Liver (tissue), 9 donors: ENCODE results near the gene SPECC1L. TPM values are rescaled to one million over a fixed set of nuclear protein-coding genes. Genes with fewer than 3 reads are reported as not detected.

Experiments used
- DNase-seq: peaks from one replicate; pipeline ENCODE4 v3.0.0-alpha.2; 2017; ENCODE audit warnings: low spot score
- H3K27ac ChIP-seq, 2 donors: one replicate each; pipeline ENCODE4 v1.7.0; 2013; ENCODE audit warnings: inconsistent platforms in 2 of 2, low read length in 2 of 2, control low read depth in 1 of 2, low read depth in 1 of 2, mild to moderate bottlenecking in 1 of 2
- H3K27me3 ChIP-seq, 4 donors: one replicate each; pipeline versions ENCODE4 v1.6.1 to v1.7.0; 2013; ENCODE audit warnings: low read length in 3 of 4, inconsistent platforms in 1 of 4, mild to moderate bottlenecking in 1 of 4, moderate library complexity in 1 of 4; ENCODE audit not compliant: control insufficient read depth in 4 of 4, insufficient read depth in 4 of 4
- H3K36me3 ChIP-seq, 4 donors: one replicate each; pipeline versions ENCODE4 v1.6.1 to v1.7.0; 2013; ENCODE audit warnings: low read length in 3 of 4, mild to moderate bottlenecking in 3 of 4, low read depth in 1 of 4, moderate library complexity in 1 of 4; ENCODE audit not compliant: control insufficient read depth in 4 of 4, insufficient read depth in 3 of 4
- H3K4me1 ChIP-seq, 4 donors: one replicate each; pipeline versions ENCODE4 v1.6.1 to v1.7.0; 2013; ENCODE audit warnings: low read length in 3 of 4, mild to moderate bottlenecking in 3 of 4, moderate library complexity in 1 of 4; ENCODE audit not compliant: control insufficient read depth in 4 of 4, insufficient read depth in 4 of 4
- H3K4me3 ChIP-seq, 3 donors: one replicate each; pipeline versions ENCODE4 v1.6.1 to v1.7.0; 2013; ENCODE audit warnings: low read length in 3 of 3, control low read depth in 1 of 3, low read depth in 1 of 3, mild to moderate bottlenecking in 1 of 3
- H3K9ac ChIP-seq, 2 donors: one replicate each; pipeline ENCODE4 v1.7.0; 2013; ENCODE audit warnings: low read length in 2 of 2, mild to moderate bottlenecking in 2 of 2, moderate library complexity in 2 of 2, control low read depth in 1 of 2, low read depth in 1 of 2
- H3K9me3 ChIP-seq, 4 donors: one replicate each; pipeline versions ENCODE4 v1.6.1 to v1.7.0; 2013; ENCODE audit warnings: low read length in 3 of 4; ENCODE audit not compliant: control insufficient read depth in 4 of 4
- EGR1 ChIP-seq, 2 donors: IDR thresholded peaks; 2 replicates each; pipeline ENCODE4 v1.6.1; 2016 to 2018; ENCODE audit warnings: antibody characterized with exemption in 2 of 2, low read depth in 2 of 2
- FOXA1 ChIP-seq: IDR thresholded peaks from 2 replicates; pipeline ENCODE4 v1.6.1; 2016; ENCODE audit warnings: antibody characterized with exemption
- FOXA2 ChIP-seq: IDR thresholded peaks from 2 replicates; pipeline ENCODE4 v1.6.1; 2016; ENCODE audit warnings: antibody characterized with exemption
- GABPA ChIP-seq, 2 donors: IDR thresholded peaks in 1 of 2; conservative IDR thresholded peaks in 1 of 2; 2 replicates each; pipeline ENCODE4 v1.6.1; 2016; ENCODE audit warnings: antibody characterized with exemption in 2 of 2, mild to moderate bottlenecking in 1 of 2, moderate library complexity in 1 of 2
- HNF4A ChIP-seq, 2 donors: conservative IDR thresholded peaks; 2 replicates each; pipeline ENCODE4 v1.6.1; 2016; ENCODE audit warnings: antibody characterized with exemption in 2 of 2, mild to moderate bottlenecking in 2 of 2
- HNF4G ChIP-seq: IDR thresholded peaks from 2 replicates; pipeline ENCODE4 v1.6.1; 2016; ENCODE audit warnings: antibody characterized with exemption
- NR2F2 ChIP-seq: IDR thresholded peaks from 2 replicates; pipeline ENCODE4 v1.6.1; 2016; ENCODE audit warnings: antibody characterized with exemption
- RAD21 ChIP-seq, 2 donors: IDR thresholded peaks; 2 replicates each; pipeline ENCODE4 v1.6.1; 2016; ENCODE audit warnings: antibody characterized with exemption in 2 of 2, mild to moderate bottlenecking in 2 of 2
- RXRA ChIP-seq, 2 donors: IDR thresholded peaks; 2 replicates each; pipeline ENCODE4 v1.6.1; 2017 to 2018; ENCODE audit warnings: antibody characterized with exemption in 2 of 2, mild to moderate bottlenecking in 1 of 2
- SP1 ChIP-seq: IDR thresholded peaks from 2 replicates; pipeline ENCODE4 v1.6.1; 2018; ENCODE audit warnings: antibody characterized with exemption, mild to moderate bottlenecking
- TAF1 ChIP-seq: conservative IDR thresholded peaks from 2 replicates; pipeline ENCODE4 v1.6.1; 2016; ENCODE audit warnings: antibody characterized with exemption, mild to moderate bottlenecking
- YY1 ChIP-seq: IDR thresholded peaks from 2 replicates; pipeline ENCODE4 v1.6.1; 2016; ENCODE audit warnings: antibody characterized with exemption, mild to moderate bottlenecking
- WGBS: extraction: QIAGEN DNeasy Blood & Tissue Kit; methylation state at CpG from one replicate; pipeline ENCODE4 v1.1.7; 2013; 5-methylcytosine and 5-hydroxymethylcytosine counted together
- polyA plus RNA-seq, 2 donors: library from polyadenylated mRNA; stranded (reverse) in 1 of 2; unstranded in 1 of 2; fragments of 200-250 nt in 1 of 2; fragments of >200 nt in 1 of 2; fragmentation: Nextera tagmentation in 1 of 2; extraction: Ambion mirVana in 1 of 2; gene quantifications; one replicate each; pipeline versions ENCODE4 v1.2.1 to v1.2.3, GENCODE V29; 2013 to 2015
- total RNA-seq, 2 donors: library from RNA; depleted of rRNA; stranded (reverse); fragments of >200 nt; gene quantifications; one replicate each; pipeline ENCODE4 v1.2.3, GENCODE V29; 2014
- TF ChIP-seq, protein P1 (sequence below): IDR thresholded peaks from 2 replicates; pipeline ENCODE4 v1.6.1; 2016; ENCODE audit warnings: antibody characterized with exemption, mild to moderate bottlenecking
- TF ChIP-seq, protein P2 (sequence below): IDR thresholded peaks from 2 replicates; pipeline ENCODE4 v1.6.1; 2016; ENCODE audit warnings: antibody characterized with exemption
- TF ChIP-seq, protein P3 (sequence below): fragments of 150-350 bp; IDR thresholded peaks from 2 replicates; pipeline ENCODE4 v1.5.1; 2017; ENCODE audit warnings: improper control_type of control experiment, low read depth, low read length; ENCODE audit not compliant: missing input control
- donor health status: healthy.
- donor health status: healthy.
- donor health status: healthy.
- donor health status: healthy.
- donor health status: healthy.

SPECC1L gene
- total and polyA plus RNA-seq, 4 donors: 5.4 to 22.3 (median 12.3) TPM

DNA sequence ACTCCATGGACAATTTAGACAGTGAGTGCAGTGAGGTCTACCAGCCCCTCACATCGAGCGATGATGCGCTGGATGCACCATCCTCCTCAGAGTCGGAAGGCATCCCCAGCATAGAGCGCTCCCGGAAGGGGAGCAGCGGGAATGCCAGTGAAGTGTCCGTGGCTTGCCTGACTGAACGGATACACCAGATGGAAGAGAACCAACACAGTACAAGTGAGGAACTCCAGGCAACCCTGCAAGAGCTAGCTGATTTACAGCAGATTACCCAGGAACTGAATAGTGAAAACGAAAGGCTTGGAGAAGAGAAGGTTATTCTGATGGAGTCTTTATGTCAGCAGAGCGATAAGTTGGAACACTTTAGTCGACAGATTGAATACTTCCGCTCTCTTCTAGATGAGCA lies 51.4 kb downstream of the SPECC1L start:
- no peak for DNase-seq
- Histone ChIP-seq H3K36me3 (peaks cover 2 to 13% (median 8%) of the 10 kb centered on the region in 4 donors), H3K4me3 (no peak overlapping the region), H3K4me1 (peaks cover 6 to 24% (median 14%) of the 10 kb centered on the region in 4 donors), H3K27me3 (no peaks in the 10 kb centered on the region), H3K27ac (no peak overlapping the region), H3K9me3 (no peaks in the 10 kb centered on the region), H3K9ac (no peak overlapping the region)
- TF ChIP-seq, protein P1, sequence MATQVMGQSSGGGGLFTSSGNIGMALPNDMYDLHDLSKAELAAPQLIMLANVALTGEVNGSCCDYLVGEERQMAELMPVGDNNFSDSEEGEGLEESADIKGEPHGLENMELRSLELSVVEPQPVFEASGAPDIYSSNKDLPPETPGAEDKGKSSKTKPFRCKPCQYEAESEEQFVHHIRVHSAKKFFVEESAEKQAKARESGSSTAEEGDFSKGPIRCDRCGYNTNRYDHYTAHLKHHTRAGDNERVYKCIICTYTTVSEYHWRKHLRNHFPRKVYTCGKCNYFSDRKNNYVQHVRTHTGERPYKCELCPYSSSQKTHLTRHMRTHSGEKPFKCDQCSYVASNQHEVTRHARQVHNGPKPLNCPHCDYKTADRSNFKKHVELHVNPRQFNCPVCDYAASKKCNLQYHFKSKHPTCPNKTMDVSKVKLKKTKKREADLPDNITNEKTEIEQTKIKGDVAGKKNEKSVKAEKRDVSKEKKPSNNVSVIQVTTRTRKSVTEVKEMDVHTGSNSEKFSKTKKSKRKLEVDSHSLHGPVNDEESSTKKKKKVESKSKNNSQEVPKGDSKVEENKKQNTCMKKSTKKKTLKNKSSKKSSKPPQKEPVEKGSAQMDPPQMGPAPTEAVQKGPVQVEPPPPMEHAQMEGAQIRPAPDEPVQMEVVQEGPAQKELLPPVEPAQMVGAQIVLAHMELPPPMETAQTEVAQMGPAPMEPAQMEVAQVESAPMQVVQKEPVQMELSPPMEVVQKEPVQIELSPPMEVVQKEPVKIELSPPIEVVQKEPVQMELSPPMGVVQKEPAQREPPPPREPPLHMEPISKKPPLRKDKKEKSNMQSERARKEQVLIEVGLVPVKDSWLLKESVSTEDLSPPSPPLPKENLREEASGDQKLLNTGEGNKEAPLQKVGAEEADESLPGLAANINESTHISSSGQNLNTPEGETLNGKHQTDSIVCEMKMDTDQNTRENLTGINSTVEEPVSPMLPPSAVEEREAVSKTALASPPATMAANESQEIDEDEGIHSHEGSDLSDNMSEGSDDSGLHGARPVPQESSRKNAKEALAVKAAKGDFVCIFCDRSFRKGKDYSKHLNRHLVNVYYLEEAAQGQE: no peak
- TF ChIP-seq HNF4A (conservative IDR thresholded peaks at IDR 0.05): no peak
- no peak for TF ChIP-seq EGR1 (IDR thresholded peaks at IDR 0.05; ENCODE audit: low read depth in 2 of 2)
- TF ChIP-seq, protein P2, sequence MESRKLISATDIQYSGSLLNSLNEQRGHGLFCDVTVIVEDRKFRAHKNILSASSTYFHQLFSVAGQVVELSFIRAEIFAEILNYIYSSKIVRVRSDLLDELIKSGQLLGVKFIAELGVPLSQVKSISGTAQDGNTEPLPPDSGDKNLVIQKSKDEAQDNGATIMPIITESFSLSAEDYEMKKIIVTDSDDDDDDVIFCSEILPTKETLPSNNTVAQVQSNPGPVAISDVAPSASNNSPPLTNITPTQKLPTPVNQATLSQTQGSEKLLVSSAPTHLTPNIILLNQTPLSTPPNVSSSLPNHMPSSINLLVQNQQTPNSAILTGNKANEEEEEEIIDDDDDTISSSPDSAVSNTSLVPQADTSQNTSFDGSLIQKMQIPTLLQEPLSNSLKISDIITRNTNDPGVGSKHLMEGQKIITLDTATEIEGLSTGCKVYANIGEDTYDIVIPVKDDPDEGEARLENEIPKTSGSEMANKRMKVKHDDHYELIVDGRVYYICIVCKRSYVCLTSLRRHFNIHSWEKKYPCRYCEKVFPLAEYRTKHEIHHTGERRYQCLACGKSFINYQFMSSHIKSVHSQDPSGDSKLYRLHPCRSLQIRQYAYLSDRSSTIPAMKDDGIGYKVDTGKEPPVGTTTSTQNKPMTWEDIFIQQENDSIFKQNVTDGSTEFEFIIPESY: no peak
- TF ChIP-seq, protein P3, sequence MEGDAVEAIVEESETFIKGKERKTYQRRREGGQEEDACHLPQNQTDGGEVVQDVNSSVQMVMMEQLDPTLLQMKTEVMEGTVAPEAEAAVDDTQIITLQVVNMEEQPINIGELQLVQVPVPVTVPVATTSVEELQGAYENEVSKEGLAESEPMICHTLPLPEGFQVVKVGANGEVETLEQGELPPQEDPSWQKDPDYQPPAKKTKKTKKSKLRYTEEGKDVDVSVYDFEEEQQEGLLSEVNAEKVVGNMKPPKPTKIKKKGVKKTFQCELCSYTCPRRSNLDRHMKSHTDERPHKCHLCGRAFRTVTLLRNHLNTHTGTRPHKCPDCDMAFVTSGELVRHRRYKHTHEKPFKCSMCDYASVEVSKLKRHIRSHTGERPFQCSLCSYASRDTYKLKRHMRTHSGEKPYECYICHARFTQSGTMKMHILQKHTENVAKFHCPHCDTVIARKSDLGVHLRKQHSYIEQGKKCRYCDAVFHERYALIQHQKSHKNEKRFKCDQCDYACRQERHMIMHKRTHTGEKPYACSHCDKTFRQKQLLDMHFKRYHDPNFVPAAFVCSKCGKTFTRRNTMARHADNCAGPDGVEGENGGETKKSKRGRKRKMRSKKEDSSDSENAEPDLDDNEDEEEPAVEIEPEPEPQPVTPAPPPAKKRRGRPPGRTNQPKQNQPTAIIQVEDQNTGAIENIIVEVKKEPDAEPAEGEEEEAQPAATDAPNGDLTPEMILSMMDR: no peak
- TF ChIP-seq GABPA (IDR thresholded peaks at IDR 0.05 in 1 of 2, conservative IDR thresholded peaks at IDR 0.05 in 1 of 2): no peak
- TF ChIP-seq FOXA1: no peak
- TF ChIP-seq RAD21 (IDR thresholded peaks at IDR 0.05): no peak
- no peak for TF ChIP-seq YY1
- TF ChIP-seq HNF4G: no peak
- no peak for TF ChIP-seq RXRA (IDR thresholded peaks at IDR 0.05)
- TF ChIP-seq FOXA2: no peak
- TF ChIP-seq SP1: no peak
- no peak for TF ChIP-seq NR2F2
- 95% methylated on average over 13 of the region's 13 CpGs for WGBS

DNA sequence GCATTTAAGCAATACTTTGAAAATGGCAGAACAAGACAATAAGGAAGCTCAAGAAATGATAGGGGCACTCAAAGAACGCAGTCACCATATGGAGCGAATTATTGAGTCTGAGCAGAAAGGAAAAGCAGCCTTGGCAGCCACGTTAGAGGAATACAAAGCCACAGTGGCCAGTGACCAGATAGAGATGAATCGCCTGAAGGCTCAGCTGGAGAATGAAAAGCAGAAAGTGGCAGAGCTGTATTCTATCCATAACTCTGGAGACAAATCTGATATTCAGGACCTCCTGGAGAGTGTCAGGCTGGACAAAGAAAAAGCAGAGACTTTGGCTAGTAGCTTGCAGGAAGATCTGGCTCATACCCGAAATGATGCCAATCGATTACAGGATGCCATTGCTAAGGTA lies 51.9 kb downstream of the SPECC1L start:
- no peak overlapping the region for H3K9ac ChIP-seq
- DNase-seq: no peak
- no peaks in the 10 kb centered on the region for H3K27me3 ChIP-seq
- WGBS: 81% methylated on average over 6 of the region's 6 CpGs
- H3K4me1 ChIP-seq: peaks cover 6 to 28% (median 14%) of the 10 kb centered on the region in 4 donors
- TF ChIP-seq FOXA2 (no peak), TAF1 (no peak), NR2F2 (no peak), RAD21 (IDR thresholded peaks at IDR 0.05) (no peak), EGR1 (IDR thresholded peaks at IDR 0.05; ENCODE audit: low read depth in 2 of 2) (no peak), GABPA (IDR thresholded peaks at IDR 0.05 in 1 of 2, conservative IDR thresholded peaks at IDR 0.05 in 1 of 2) (no peak), YY1 (peak; percentile 12)
- H3K27ac ChIP-seq: peak overlapping the region; percentile 79 to 87
- H3K9me3 ChIP-seq: no peaks in the 10 kb centered on the region
- no peak overlapping the region for H3K4me3 ChIP-seq
- H3K36me3 ChIP-seq: peaks cover 2 to 13% (median 8%) of the 10 kb centered on the region in 4 donors
